Occipital lobe (tissue), 2 donors: ENCODE data around the gene TRPC6. TPM values are rescaled to one million over a fixed set of nuclear protein-coding genes. Genes with fewer than 3 reads are reported as not detected.

Source experiments
- small RNA-seq: library from RNA; depleted of rRNA; stranded (forward); fragments of <200 nt; gene quantifications from one replicate; pipeline ENCODE3, GENCODE V24; 2014
- total RNA-seq: library from RNA; depleted of rRNA; stranded (reverse); fragments of >200 nt; gene quantifications from one replicate; pipeline ENCODE4 v1.2.3, GENCODE V29; 2014

TRPC6 gene
- total RNA-seq, 1 donor from 2014 or later = 6.9 TPM

Small RNAs within 50 kb of the gene (small RNA-seq; reads per million reads assigned to genes)
- gene MIR3920 = not detected
